HG03039 (cell line): Measurements from ENCODE around the gene RBMX.
A peak's percentile ranks its signal among the peaks of the same experiment; 100 is the strongest.
"Not testable (repeated sequence)": the region's sequence is repeated elsewhere in the genome, so short reads cannot be mapped to it uniquely, and the experiment has no call there.

Experiments
- ATAC-seq: cut with Tn5 transposase; IDR thresholded peaks from one replicate; pipeline ENCODE4 v1.9.1; 2021; ENCODE audit warnings: mild to moderate bottlenecking, moderate library complexity; ENCODE audit not compliant: unreplicated experiment

The RBMX gene

DNA sequence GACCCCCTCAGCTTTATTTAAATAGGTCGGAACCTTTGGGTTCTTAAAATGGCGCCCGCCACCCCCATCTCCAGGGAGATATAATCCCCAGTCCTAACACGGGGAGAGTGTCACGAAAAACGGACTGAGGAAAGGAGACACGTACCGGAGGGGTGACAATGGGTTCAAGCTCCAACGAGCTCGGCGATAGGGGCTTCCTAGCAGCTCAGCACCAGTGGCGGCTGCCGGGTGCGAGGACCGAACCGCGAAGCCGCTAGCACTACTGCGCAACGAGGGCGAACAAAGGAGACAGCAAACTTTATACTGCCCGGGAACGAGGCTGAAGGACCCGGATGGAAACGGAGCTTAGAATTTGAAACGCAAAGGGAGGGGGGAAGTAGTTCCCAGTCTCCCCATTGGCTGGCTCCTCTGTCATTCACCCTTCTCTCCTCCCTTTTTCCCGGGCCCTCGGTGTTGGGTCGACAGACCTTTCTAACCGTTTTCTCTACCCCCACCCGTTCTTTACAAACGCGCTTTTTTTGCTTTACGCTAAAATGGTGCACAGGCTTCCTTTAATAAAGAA, at the start of gene RBMX:
Gene RBMX (minus strand): TSS at position 274 of the 562 bp plus-strand sequence. CDS start 1,298 bp downstream, outside the sequence.
- ATAC-seq = peak; percentile 94

DNA sequence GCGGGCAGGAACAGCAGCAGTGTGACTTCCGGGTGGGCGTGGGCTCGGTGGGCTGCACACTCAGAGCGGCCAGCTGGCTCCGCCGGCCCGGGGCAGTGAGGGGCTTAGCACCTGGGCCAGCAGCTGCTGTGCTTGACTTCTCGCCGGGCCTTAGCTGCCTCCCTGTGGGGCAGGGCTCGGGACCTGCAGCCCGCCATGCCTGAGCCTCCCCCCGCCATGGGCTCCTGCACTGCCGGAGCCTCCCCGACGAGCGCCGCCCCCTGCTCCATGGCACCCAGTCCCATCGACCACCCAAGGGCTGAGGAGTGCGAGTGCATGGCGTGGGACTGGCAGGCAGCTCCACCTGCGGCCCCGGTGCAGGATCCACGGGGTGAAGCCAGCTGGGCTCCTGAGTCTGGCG, 40.9 kb upstream of the RBMX start:
- ATAC-seq = not testable (repeated sequence)

DNA sequence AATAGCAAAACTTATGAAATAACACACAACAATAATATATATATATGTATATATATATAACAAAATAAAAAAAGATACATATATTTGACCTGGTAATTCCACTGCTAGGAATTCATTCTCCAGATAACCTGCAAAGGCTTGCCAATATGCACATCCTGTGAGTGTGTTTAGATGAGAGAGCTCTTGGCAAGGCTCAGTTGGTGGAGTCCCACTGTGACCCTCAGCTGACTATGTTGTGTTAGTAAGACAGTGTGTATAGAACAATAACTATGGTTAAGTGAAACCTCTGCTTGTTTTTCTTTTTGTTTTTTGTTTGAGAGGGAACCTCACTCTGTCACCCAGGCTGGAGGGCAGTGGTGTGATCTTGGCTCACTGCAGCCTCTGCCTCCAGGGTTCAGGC, 39.5 kb upstream of the RBMX start:
- ATAC-seq = no peak

DNA sequence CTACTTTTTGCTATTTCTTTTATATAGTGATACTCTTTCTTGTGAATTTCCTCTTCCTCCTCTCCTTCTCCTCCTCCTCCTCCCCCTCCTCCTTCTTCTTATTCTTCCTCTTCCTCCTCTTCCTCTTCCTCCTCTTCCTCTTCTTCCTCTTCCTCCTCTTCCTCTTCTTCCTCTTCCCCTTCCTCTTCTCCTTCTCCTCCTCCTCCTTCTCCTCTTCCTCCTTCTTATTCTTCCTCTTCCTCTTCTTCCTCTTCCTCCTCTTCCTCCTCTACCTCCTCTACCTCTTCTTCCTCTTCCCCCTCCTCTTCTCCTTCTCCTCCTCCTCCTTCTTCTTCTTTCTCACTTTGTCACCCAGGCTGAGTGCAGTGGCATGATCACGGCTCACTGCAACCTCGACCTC, 36.3 kb upstream of the RBMX start:
- no peak for ATAC-seq

DNA sequence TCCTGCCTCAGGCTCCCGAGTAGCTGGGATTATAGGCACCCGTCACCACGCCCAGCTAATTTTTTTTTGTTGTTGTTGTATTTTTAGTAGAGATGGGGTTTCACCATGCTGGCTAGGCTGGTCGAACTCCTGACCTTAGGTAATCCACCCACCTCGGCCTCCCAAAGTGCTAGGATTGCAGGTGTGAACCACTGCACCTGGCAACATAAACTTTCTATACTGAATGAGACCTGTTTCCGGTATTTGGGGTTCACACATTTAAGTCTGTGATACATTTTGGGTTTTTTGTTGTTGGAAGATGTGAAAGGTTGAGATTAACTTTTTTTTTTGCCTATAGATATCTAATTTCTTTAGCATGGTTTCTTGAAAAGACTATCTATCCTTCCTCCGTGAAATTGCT, 31.1 kb upstream of the RBMX start:
- ATAC-seq = not testable (repeated sequence)

DNA sequence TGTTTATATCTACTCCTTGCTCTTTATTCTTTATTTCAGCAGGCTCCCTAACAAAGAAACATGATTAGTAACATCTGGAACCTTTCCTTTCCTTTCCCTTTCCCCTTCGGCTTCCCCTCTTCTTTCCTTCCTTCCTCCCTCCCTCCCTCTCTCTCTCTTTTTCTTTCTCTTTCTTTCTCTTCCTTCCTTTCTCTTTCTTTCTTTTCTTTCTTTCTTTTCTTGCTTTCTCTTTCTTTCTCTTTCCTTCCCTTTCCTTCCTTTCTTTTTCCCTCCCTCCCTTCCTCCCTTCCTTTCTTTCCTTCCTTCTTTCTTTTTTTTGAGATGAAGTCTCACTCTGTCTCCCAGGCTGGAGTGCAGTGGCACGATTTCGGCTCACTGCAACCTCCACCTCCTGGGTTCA, 30.7 kb upstream of the RBMX start:
- no peak for ATAC-seq

DNA sequence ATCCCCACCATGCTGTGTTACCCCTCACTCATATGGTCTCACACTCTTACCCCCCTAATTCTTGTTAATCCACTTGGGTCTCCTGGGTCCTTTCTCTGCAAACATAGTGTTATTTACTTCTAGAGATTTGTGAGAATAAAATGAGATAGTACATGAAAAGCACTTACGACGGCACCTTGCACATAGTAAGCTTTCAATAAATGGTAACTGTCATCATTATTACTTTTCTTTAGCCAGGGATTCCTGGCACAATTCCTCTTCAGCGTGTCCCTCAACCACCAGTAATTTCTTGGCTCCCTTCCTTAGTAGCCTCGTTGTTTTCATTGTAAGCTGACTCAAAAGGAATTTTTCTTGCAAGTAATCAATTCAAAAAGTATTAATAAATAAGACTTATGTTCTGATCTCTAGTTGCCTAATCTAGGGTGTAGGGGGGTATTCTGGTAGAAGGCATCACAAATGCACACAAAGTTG, 30.1 kb upstream of the RBMX start:
- ATAC-seq = no peak

DNA sequence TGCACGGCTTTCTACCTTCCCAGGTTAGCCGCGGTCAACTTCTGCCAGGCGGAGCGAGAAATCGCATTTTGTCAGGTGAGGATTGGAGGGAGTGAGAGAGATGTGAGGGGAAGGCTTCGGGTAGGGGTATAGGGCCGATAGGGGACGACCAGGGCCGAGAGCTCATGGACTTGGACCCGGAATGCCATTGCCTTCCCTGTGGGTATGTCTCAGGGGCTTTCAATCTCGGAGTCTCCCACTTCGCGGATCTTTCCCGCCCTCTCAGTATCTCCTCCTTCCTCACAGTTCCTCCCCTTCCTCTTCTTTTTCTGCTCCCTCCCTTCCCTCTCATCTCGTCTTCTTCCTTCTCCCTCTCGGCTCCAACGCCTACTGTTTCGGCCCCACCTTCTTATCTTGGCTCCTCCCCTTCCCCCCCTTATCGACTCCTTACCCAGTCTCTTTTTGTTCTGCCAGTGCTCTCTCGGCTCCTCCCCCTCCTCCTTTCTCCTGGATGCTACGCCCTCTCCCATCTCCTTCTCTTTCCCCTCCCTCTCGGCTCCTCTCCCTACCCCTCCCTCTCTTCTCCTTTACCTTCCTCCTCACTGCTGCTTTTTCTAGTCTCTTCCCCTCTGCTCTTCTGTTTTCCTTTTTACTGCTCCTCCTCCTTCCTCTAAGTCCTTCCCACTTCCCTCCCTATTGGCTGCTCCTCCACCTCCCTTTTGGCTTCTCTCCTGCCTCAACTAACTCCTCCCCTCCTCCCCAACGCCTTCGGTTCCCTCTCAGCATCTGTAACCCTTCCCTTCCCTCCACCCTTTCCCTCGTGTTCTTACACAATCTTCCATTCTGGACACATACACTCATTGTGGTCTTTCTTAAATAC, 29.4 kb upstream of the RBMX start:
- peak; percentile 69 for ATAC-seq

DNA sequence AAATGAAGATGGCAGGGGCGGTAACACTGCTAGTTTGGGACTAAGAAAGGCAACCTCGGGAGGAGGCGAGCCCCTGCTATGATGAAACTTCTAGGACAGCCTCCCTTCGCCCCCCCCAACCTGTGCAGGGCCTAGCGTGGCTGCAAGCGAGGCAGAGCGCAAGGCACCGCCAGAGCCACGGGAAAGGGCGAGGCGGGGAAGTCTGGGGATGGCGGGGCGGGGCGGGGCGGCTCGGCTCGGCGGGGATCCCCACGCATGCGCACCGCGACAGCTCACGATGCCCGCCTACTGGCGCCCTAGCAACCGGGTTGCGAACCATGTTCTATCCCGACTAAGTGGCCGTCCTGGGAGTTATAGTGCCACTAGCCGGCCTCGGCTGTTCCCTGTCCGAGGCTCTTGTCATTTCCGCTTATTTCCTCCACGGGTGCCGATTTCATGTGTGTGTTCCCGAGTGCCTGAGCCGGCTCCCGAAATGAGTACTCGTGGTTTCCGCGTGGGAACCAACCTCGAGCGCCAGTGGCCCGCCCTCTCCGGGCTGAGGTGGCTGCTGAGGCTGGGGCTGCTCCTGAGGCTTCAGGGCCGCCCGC, 28.7 kb upstream of the RBMX start:
- ATAC-seq = peak; percentile 64

DNA sequence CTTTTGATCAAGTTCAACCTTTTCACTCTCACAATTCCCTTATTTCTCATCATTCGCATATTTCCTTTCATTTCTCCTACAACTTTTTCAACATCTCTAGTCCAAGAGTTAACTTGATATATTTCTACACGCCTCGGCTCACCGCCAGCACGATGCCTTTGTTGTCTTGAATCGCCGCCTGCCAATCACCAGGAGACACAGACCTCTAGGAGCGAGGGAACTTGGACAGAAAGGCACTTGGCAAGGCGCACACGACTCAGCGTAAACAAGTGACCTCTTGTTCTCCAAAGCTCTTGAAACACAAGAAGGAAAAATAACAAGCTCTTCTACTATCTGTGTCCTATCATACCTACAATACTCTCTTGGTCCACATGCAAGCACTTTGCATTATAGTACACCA, 27.1 kb upstream of the RBMX start:
- no peak for ATAC-seq

DNA sequence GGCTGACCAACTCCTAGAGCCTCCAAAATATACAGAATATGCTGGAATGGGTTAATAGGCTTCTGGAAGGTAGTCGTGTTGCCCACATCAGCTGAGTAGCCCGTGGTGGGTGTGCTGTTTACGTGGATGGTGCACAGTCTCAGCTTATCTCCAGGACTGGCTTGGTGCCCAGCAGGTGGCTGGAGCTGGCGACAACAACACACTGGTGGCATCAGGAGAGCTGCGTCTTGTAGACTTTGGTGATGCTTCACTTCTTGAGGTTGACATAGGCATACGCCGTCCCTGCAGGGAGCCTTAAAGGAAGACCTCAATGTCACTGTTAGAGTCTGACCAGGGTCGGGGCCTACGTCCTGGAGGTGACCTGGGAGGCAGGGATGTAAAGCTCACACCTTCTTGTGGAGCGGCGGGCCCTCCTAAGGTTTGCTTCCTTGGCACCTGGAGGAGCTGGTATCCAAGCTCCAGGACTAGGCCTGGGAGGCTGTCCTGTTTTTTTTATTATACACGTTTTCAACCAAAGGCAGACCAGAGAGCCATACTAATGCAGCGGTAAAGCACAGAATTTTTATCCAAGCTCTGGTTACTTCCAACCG, 26.5 kb upstream of the RBMX start:
- no peak for ATAC-seq

DNA sequence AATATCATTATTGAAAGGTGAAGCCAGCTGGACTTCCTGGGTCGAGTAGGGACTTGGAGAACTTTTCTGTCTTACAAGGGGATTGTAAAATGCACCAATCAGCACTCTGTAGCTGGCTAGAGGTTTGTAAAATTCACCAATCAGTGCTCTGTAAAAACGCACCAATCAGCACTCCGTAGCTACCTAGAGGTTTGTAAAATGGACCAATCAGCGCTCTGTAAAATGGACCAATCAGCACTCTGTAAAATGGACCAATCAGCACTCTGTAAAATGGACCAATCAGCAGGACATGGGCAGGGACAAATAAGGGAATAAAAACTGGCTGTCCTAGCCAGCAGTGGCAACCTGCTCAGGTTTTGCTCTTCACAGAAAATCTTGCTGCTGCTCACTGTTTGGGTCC, 23.5 kb upstream of the RBMX start:
- ATAC-seq = not testable (repeated sequence)

DNA sequence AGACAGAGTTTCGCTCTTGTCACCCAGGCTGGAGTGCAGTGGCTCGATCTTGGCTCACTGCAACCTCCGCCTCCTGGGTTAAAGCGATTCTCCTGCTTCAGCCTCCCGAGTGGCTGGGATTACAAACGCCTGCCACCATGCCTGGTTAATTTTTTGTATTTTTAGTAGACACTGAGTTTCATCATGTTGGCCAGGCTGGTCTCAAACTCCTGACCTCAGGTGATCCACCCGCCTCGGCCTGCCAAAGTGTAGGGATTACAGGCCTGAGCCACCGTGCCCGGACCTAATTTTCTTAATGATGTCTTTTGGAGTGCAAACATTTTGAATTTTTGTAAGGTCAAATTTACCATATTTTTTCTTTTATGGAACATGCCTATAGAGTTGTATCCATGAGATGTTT, 19.5 kb upstream of the RBMX start:
- not testable (repeated sequence) for ATAC-seq

DNA sequence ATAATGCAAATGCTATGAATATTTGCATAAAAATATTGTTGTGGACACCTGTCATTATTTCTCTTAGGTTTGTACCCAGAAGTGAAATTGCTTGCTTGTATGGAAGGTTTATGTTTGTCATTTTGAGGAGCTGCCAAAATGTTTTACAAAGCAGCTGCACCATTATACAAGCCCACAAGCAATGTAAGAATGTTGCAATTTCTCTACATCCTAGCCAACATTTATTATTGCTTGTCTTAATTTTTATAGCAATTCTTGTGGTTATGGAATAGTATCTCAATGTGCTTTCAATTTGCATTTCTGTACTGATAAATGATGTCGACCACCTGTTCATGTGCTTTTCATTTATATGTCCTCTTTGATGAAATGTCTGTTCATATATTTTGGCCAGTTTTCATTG, 18.7 kb upstream of the RBMX start:
- ATAC-seq = no peak

DNA sequence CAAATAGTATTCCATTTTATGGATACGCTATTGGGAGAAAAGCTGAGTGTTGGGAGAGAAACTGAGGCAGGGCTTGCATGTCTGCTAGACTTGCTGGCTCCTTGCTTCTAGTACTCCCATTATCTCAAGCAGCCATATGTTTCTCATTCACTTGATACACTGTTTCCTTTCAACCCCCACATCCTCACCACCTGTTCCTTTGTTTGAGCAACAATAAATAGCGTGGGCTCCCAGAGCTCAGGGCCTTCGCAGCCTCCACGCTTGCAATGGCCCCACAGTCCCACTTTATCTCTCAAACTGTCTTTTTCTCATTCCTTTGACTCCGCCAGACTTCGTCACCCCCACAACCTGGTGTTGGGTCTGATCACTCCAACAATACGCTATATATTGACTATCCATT, 18.2 kb upstream of the RBMX start:
- ATAC-seq = not testable (repeated sequence)

DNA sequence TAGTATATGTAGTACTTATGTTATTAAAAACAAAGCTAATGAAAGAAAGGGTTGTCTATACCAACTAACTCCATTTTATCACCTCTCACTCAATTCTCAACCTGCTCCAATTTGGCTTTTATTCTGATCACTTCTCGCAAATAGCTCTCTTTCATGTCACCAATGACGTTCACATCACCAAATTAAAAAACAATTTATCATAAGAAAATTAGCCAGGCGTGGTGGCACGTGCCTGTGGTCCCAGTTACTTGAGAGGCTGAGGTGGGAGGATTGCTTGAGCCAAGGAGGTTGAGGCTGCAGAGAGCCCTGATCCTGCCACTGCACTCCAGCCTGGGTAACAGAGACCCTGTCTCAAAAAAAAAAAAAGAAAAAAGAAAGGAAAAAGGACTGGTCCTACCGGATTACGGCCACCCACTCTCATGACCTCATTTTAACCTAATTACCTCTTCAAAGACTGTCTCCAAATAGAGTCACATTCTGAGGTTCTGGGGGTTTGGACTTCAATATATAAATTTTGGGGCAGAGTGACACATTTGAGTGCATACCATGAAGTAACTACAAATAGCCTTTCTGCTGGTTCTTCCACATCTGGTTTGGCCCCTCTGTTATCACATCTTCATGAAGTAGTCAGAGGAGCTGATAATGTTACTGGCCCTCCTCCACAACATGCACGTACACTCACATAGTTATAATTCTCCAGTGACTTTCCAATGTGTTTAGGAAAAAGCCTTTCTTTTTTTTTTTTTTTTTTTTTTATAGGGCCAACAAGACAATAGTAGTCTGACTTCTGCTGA, 15.8 kb upstream of the RBMX start:
- no peak for ATAC-seq

DNA sequence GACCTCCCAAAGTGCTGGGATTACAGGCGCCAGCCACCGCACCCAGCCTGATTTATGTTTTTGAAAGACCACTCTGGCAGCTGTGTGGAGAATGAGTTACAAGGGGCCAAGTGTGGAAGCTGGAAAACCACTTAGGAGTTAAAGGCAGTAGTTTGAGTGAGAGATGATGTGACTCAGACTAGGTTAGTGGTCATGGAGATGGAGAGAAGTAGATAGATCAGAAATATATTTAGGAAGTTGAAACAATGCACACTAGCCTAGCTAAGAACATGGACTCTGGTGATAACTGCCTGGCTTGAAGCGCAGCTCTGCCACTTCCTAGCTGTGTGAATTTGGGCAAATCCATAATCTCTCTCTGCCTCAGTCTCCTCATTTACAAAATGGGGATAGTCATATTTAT, 11.9 kb upstream of the RBMX start:
- ATAC-seq = no peak

DNA sequence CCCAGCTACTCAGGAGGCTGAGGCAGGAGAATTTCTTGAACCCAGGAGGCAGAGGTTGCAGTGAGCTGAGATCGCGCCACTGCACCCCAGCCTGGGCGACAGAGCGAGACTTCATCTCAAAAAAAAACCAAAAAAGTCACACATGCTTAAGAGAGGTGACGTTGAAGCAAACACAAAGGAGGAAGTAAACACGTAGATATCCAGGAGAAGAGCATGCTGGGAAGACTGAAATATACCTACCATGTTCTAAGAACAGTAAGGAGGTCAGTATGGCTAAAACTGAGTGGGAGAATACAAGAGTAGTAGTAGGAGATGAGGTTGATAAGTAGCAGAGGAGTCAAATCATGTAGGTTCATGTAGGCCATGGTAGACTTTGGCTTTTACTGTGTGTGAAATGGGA, 10.1 kb upstream of the RBMX start:
- not testable (repeated sequence) for ATAC-seq

DNA sequence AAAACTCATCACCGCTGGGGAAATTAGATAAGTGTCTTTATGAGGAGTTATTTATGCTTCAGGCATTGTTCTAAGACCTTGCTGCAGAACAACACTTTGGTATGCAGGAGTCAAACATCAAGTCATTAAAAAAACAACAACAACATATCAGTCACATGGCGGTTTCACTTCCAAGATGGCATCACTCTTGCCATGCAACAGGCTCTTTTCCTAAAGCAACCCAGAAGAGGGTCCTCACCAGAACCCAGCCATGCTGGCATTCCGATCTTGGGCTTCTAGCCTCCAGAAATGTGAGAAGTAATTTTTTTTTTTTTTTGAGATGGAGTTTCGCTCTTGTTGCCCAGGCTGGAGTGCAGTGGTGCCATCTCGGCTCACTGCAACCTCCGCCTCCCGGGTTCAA, 8.7 kb upstream of the RBMX start:
- no peak for ATAC-seq

DNA sequence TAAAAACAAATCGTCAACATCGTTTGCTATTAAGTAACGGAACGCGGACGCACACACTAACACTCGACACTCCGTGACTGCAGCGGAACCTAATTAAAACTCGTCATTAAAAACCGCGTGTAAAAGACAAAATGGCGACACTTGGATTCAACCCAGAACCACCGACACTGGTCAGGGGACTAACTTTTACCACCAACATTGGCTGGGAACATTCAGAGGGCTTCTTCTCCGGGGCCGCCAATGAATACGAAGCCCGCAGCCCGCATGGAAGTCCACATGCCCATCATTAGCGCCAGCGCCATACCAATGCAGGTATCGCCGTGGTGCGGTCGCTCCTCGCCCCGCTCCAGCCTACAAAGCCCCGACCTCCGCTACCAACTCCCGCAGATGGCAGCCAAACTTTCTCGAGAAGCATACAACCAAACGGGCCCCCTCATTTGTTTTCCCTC, 498 bp downstream of the RBMX start:
- ATAC-seq = peak; percentile 28
